HCT116 (cell line): ENCODE results near the gene MSH3. TPM values are rescaled to one million over a fixed set of nuclear protein-coding genes. Genes with fewer than 3 reads are reported as not detected.

Experiments
- ATAC-seq: fragments of 200-7000 bp; cut with Tn5 transposase; 2 replicates; pipeline ENCODE4 v1.9.1; 2020; ENCODE audit warnings: mild to moderate bottlenecking, moderate library complexity
- BruUV-seq: library from RNA; stranded (reverse); fragments of 400-500 nt; replicated peaks from 2 replicates; lab custom pipeline; 2021; lab: Mats Ljungman, UMichigan
- CTCF ChIA-PET: fragments of 300-600 bp; sonication (Branson Sonifier 250); formaldehyde crosslinking; loops from one replicate; lab custom pipeline; 2021; ENCODE audit warnings: antibody characterized with exemption; lab: Charles Lee
- POLR2A ChIA-PET: fragments of 300-600, 350-600 bp; sonication (Branson Sonifier 250); formaldehyde crosslinking; loops from one replicate; lab custom pipeline; 2021; ENCODE audit warnings: antibody characterized with exemption; lab: Charles Lee
- RAD21 ChIA-PET, 2 experiments: fragments of 300-600 bp; sonication (Branson Sonifier 250); formaldehyde crosslinking; loops; one replicate each; lab custom pipeline; 2023; ENCODE audit warnings: low total read pairs in 2 of 2; ENCODE audit not compliant: uncharacterized antibody in 2 of 2, unreplicated experiment in 2 of 2, low non-redundant PET in 1 of 2; lab: Charles Lee
- DNase-seq: peaks from one replicate; pipeline ENCODE4 v3.0.0-alpha.2; 2010; ENCODE audit warnings: low read depth, low spot score
- H2AFZ ChIP-seq: fragments of 200-600 bp; shearing (Covaris generic), sonication (generic); 2 replicates; pipeline ENCODE4 v1.6.1; 2017; ENCODE audit warnings: low read depth, mixed run types, mixed read lengths, antibody characterized with exemption, low read length; ENCODE audit not compliant: poor library complexity, severe bottlenecking
- H3K27ac ChIP-seq: 2 replicates; pipeline ENCODE4 v1.5.1; 2012; ENCODE audit warnings: low read depth, low read length
- H3K27me3 ChIP-seq: fragments of 200-600 bp; sonication (generic); 2 replicates; pipeline ENCODE4 v1.6.1; 2016; ENCODE audit warnings: mixed run types, low read length, mixed read lengths; ENCODE audit not compliant: insufficient read depth
- H3K36me3 ChIP-seq, 2 experiments: fragments of 200-500 bp in 1 of 2; fragments of 200-600 bp in 1 of 2; sonication (Bioruptor generic) in 1 of 2; sonication (generic) in 1 of 2; 2 replicates each; pipeline versions ENCODE4 v1.5.1 to v1.6.1; 2014 to 2016; ENCODE audit warnings: low read length in 2 of 2, inconsistent platforms in 1 of 2, mixed read lengths in 1 of 2, mixed run types in 1 of 2; ENCODE audit not compliant: insufficient read depth in 2 of 2, control insufficient read depth in 1 of 2
- H3K4me1 ChIP-seq, 2 experiments: fragments of 200-600 bp in 1 of 2; sonication (generic) in 1 of 2; 2 replicates each; pipeline versions ENCODE4 v1.5.1 to v1.6.1; 2012 to 2017; ENCODE audit warnings: low read length in 2 of 2, inconsistent platforms in 1 of 2, mild to moderate bottlenecking in 1 of 2, mixed read lengths in 1 of 2, mixed run types in 1 of 2, moderate library complexity in 1 of 2; ENCODE audit not compliant: insufficient read depth in 2 of 2, control insufficient read depth in 1 of 2
- H3K4me2 ChIP-seq: fragments of 200-600 bp; sonication (generic); 2 replicates; pipeline ENCODE4 v1.6.1; 2017; ENCODE audit warnings: mixed run types, low read length, mixed read lengths
- H3K4me3 ChIP-seq, 2 experiments: fragments of 200-600 bp in 1 of 2; sonication (generic) in 1 of 2; replicated peaks in 1 of 2; 2 replicates each; pipeline ENCODE4 v1.5.1; 2011 to 2016; ENCODE audit warnings: low read length in 2 of 2, control low read depth in 1 of 2, low read depth in 1 of 2, mild to moderate bottlenecking in 1 of 2, mixed read lengths in 1 of 2, mixed run types in 1 of 2
- H3K79me2 ChIP-seq: fragments of 200-600 bp; sonication (generic); 2 replicates; pipeline ENCODE4 v1.6.1; 2017; ENCODE audit warnings: mild to moderate bottlenecking, mixed run types, low read length, moderate library complexity, mixed read lengths; ENCODE audit not compliant: insufficient read depth
- H3K9ac ChIP-seq: fragments of 200-600 bp; sonication (generic); 2 replicates; pipeline ENCODE4 v1.6.1; 2016; ENCODE audit warnings: low read length, mixed read lengths
- H3K9me2 ChIP-seq: fragments of 200-600 bp; sonication (generic), shearing (Covaris generic); 2 replicates; pipeline ENCODE4 v1.6.1; 2017; ENCODE audit warnings: mixed run types, mild to moderate bottlenecking, moderate library complexity; ENCODE audit not compliant: insufficient read depth
- H3K9me3 ChIP-seq, 2 experiments: fragments of 200-500 bp in 1 of 2; fragments of 200-600 bp in 1 of 2; sonication (Bioruptor generic) in 1 of 2; sonication (generic) in 1 of 2; 2 replicates each; pipeline ENCODE4 v1.6.1; 2014 to 2017; ENCODE audit warnings: low read length in 2 of 2, mixed read lengths in 2 of 2, inconsistent platforms in 1 of 2, low read depth in 1 of 2, mild to moderate bottlenecking in 1 of 2, mixed run types in 1 of 2, moderate library complexity in 1 of 2; ENCODE audit not compliant: control insufficient read depth in 1 of 2, insufficient read depth in 1 of 2
- H4K20me1 ChIP-seq: fragments of 200-600 bp; sonication (generic), shearing (Covaris generic); 2 replicates; pipeline ENCODE4 v1.6.1; 2017; ENCODE audit warnings: mixed run types, mild to moderate bottlenecking, moderate library complexity; ENCODE audit not compliant: insufficient read depth
- CBX3 ChIP-seq: IDR thresholded peaks from 2 replicates; pipeline ENCODE4 v1.6.1; 2012; ENCODE audit warnings: low read depth
- CEBPB ChIP-seq: IDR thresholded peaks from 2 replicates; pipeline ENCODE4 v1.6.1; 2012; ENCODE audit warnings: low read depth
- EGR1 ChIP-seq: IDR thresholded peaks from 2 replicates; pipeline ENCODE4 v1.6.1; 2012; ENCODE audit warnings: low read depth
- ELF1 ChIP-seq: IDR thresholded peaks from 2 replicates; pipeline ENCODE4 v1.6.1; 2012; ENCODE audit warnings: low read depth, borderline replicate concordance
- EZH2 ChIP-seq: fragments of 200-600 bp; sonication (generic); IDR thresholded peaks from 2 replicates; pipeline ENCODE4 v1.6.1; 2017; ENCODE audit warnings: antibody characterized with exemption, mixed run types
- EZH2phosphoT487 ChIP-seq: fragments of 200-600 bp; IDR thresholded peaks from 2 replicates; pipeline ENCODE4 v1.6.1; 2018; ENCODE audit warnings: antibody characterized with exemption, borderline replicate concordance
- FOSL1 ChIP-seq: IDR thresholded peaks from 2 replicates; pipeline ENCODE4 v1.6.1; 2012; ENCODE audit warnings: low read depth
- POLR2A ChIP-seq: IDR thresholded peaks from 2 replicates; pipeline ENCODE4 v1.7.0; 2011; ENCODE audit warnings: borderline replicate concordance; ENCODE audit not compliant: insufficient read depth, insufficient read length; ENCODE audit errors: extremely low read depth
- POLR2AphosphoS5 ChIP-seq: IDR thresholded peaks from 2 replicates; pipeline ENCODE4 v1.6.1; 2011; ENCODE audit warnings: mild to moderate bottlenecking, low read depth, low read length, moderate library complexity
- RAD21 ChIP-seq: IDR thresholded peaks from 2 replicates; pipeline ENCODE4 v1.6.1; 2012; ENCODE audit warnings: low read depth, mild to moderate bottlenecking
- SIN3A ChIP-seq: IDR thresholded peaks from 2 replicates; pipeline ENCODE4 v1.6.1; 2012; ENCODE audit warnings: low read depth
- SP1 ChIP-seq: IDR thresholded peaks from 2 replicates; pipeline ENCODE4 v1.6.1; 2012; ENCODE audit warnings: low read depth
- TCF7L2 ChIP-seq: IDR thresholded peaks from 2 replicates; pipeline ENCODE4 v1.7.0; 2011; ENCODE audit warnings: borderline replicate concordance, inconsistent platforms; ENCODE audit not compliant: insufficient read depth, insufficient read length; ENCODE audit errors: extremely low read depth
- YY1 ChIP-seq: IDR thresholded peaks from 2 replicates; pipeline ENCODE4 v1.6.1; 2011; ENCODE audit warnings: low read length, low read depth, moderate library complexity, mild to moderate bottlenecking; ENCODE audit not compliant: insufficient replicate concordance; ENCODE audit errors: extremely low read depth
- ZFX ChIP-seq: fragments of 450-650 bp; IDR thresholded peaks from 2 replicates; pipeline ENCODE4 v1.6.1; 2017
- ZNF274 ChIP-seq: fragments of 200-500 bp; sonication (Bioruptor generic); IDR thresholded peaks from 2 replicates; pipeline ENCODE4 v1.6.1; 2014; ENCODE audit warnings: mild to moderate bottlenecking, low read depth, low read length, inconsistent platforms
- intact Hi-C: fragments of 100-400 bp; cut with micrococcal nuclease; formaldehyde crosslinking; loops from 2 replicates; pipeline ENCODE4 v1.10.0; 2022
- total RNA-seq: library from RNA; stranded (reverse); gene quantifications from one replicate; pipeline ENCODE4 v1.2.1, GENCODE V29; 2021; ENCODE audit not compliant: unreplicated experiment
- TF ChIP-seq, protein P1 (sequence below), 3 experiments: fragments of 200-600 bp in 1 of 3; sonication (generic) in 1 of 3; IDR thresholded peaks in 2 of 3; conservative IDR thresholded peaks in 1 of 3; 2 replicates each; pipeline ENCODE4 v1.5.1; 2012 to 2017; ENCODE audit warnings: low read depth in 2 of 3, low read length in 2 of 3, antibody characterized with exemption in 1 of 3, borderline replicate concordance in 1 of 3, control low read depth in 1 of 3, mild to moderate bottlenecking in 1 of 3, mixed read lengths in 1 of 3, mixed run types in 1 of 3, moderate library complexity in 1 of 3; ENCODE audit not compliant: insufficient read depth in 1 of 3

MSH3 gene
- total RNA-seq, 1 experiment from 2014 or later = 4.9 TPM

DNA sequence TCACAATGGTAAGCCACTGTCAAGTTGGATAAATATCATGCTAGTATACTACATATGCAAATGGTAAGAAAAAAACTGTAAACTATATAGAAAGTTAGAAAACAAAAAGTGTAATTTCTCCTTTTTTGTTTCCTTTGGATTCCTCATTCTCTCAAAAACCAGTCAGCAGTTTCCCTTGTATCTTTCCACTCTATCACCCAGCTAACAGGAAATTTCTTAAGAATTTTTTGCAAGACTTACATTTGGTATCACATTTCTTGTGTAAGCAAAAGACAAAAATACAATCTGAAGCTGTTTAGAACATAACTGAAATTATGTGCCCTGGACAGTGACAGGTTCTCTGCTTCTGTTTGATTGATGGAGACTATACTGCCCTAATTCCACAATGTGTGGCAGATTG, 25.2 kb upstream of the MSH3 start:
- no peak for ATAC-seq
- no peak overlapping the region for H3K27ac ChIP-seq
- no peaks in the 10 kb centered on the region for H3K27me3 ChIP-seq
- no peaks in the 10 kb centered on the region for H3K9me3 ChIP-seq
- H4K20me1 ChIP-seq = no peaks in the 10 kb centered on the region
- ChIA-PET CTCF (no interaction called here), RAD21 (no interaction called here)
- no peak overlapping the region for H3K4me3 ChIP-seq
- no peak overlapping the region for H3K9ac ChIP-seq
- peaks cover 6 to 7% of the 10 kb centered on the region in 2 experiments; a peak in 3 of 4 replicates for H3K36me3 ChIP-seq
- intact Hi-C loops = no loop called here
- H2AFZ ChIP-seq = no peak overlapping the region
- no peaks in the 10 kb centered on the region for H3K79me2 ChIP-seq
- TF ChIP-seq EZH2phosphoT487 = no peak
- TF ChIP-seq ZFX = no peak
- no peak for TF ChIP-seq EZH2
- TF ChIP-seq TCF7L2 = no peak
- no peak for TF ChIP-seq SP1
- no peak for TF ChIP-seq EGR1
- no peak for TF ChIP-seq RAD21
- no peak for TF ChIP-seq POLR2AphosphoS5
- TF ChIP-seq POLR2A = no peak
- TF ChIP-seq SIN3A = no peak
- TF ChIP-seq, all 23 proteins: peak for 0
- Histone ChIP-seq H3K4me2 (no peak overlapping the region), H3K9me2 (no peaks in the 10 kb centered on the region), H3K4me1 (no peaks in the 10 kb centered on the region)
- no peak for DNase-seq
- no TSS peak for BruUV-seq
- POLR2A ChIA-PET = no interaction called here

DNA sequence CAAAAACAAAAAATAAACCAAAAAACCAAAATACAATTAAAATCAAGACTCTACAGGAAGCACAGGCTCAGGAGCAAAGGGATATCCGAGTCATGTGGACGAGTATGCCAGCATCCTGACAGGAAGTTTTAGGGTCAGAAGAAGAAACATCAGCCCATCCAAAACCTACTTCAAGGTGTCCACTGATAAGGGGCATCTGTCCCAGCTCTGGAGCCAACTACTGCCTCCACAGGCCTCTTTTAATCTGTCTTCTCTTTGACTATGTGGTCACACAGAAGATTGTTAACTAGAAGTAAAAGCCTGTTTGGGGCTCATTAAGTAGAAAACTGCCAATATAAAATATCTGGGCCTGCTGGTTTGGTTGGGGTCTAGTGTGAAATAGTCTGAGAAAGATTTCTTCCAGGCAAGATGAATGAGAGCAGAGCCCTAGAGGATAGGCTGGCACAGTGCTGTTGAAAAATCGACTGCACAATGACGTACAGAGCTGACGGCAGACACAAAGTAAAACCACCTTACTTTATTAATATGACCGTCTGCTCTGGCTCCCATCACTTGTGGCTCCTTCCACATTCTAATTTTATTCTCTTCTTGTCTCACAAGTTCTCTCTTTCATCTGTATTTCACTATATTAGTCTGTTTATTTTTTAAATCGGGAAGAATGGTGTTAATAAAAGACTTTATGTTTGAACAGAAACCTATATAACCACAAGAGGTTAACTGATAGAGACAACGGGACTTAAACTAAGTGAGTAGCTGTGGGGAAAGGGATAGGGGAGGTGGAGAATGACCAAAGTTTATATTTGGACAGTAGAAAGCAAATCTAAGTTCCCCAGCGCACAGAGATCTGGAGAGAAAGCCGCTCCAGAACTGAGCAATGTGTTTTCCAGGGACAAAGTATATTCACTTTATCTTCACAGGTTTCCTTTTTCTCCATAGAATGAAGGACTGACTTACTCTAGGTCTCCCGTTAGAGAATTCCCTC, 22.9 kb upstream of the MSH3 start:
- ChIA-PET POLR2A (no interaction called here), CTCF (no interaction called here), RAD21 (no interaction called here)
- Histone ChIP-seq H3K4me1 (no peaks in the 10 kb centered on the region), H3K36me3 (peaks cover 7 to 12% of the 10 kb centered on the region in 2 experiments; a peak in 3 of 4 replicates), H3K9me3 (no peaks in the 10 kb centered on the region), H3K4me3 (no peak overlapping the region), H3K27ac (no peak overlapping the region), H2AFZ (no peak overlapping the region), H3K27me3 (no peaks in the 10 kb centered on the region), H3K79me2 (no peaks in the 10 kb centered on the region)
- no TSS peak for BruUV-seq
- no peak for DNase-seq
- intact Hi-C loops = no loop called here
- TF ChIP-seq POLR2A = no peak
- no peak for TF ChIP-seq ELF1
- TF ChIP-seq ZFX = no peak
- TF ChIP-seq CBX3 = no peak
- no peak for TF ChIP-seq FOSL1
- TF ChIP-seq YY1 = no peak
- no peak for TF ChIP-seq POLR2AphosphoS5
- no peak for TF ChIP-seq ZNF274
- TF ChIP-seq, protein P1, sequence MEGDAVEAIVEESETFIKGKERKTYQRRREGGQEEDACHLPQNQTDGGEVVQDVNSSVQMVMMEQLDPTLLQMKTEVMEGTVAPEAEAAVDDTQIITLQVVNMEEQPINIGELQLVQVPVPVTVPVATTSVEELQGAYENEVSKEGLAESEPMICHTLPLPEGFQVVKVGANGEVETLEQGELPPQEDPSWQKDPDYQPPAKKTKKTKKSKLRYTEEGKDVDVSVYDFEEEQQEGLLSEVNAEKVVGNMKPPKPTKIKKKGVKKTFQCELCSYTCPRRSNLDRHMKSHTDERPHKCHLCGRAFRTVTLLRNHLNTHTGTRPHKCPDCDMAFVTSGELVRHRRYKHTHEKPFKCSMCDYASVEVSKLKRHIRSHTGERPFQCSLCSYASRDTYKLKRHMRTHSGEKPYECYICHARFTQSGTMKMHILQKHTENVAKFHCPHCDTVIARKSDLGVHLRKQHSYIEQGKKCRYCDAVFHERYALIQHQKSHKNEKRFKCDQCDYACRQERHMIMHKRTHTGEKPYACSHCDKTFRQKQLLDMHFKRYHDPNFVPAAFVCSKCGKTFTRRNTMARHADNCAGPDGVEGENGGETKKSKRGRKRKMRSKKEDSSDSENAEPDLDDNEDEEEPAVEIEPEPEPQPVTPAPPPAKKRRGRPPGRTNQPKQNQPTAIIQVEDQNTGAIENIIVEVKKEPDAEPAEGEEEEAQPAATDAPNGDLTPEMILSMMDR (IDR thresholded peaks at IDR 0.05 in 2 of 3, conservative IDR thresholded peaks at IDR 0.05 in 1 of 3; ENCODE audit: borderline replicate concordance in 1 of 3, insufficient read depth in 1 of 3, low read depth in 2 of 3, low read length in 2 of 3) = no peak
- TF ChIP-seq CEBPB = no peak
- no peak for TF ChIP-seq TCF7L2
- TF ChIP-seq, all 23 proteins: peak for 0
- Histone ChIP-seq H3K4me2 (no peak overlapping the region), H4K20me1 (no peaks in the 10 kb centered on the region), H3K9me2 (no peaks in the 10 kb centered on the region), H3K9ac (no peak overlapping the region)
- no peak for ATAC-seq
